ENCODE measurements around the gene SMAD4.

Gene SMAD4

DNA sequence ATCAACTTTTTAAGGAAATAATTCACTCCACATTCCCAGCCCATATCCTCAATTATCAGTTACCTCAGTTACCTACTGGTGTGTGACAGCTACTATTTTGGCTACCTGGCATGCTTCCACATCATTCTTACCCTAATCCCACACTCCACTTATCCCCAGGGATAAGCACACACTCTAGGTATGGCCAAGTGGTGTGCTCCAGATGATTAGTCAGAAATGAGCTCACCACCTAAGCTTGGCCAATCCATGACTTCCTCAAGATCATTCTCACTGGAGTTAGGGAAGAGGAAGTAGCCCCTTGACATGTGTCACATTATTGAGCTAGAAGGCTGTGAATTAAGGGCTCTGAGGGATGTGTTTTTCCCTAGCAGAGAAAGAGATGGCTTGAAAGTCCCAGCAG, 20.9 kb upstream of the SMAD4 start:
- TF ChIP-seq, protein P1, sequence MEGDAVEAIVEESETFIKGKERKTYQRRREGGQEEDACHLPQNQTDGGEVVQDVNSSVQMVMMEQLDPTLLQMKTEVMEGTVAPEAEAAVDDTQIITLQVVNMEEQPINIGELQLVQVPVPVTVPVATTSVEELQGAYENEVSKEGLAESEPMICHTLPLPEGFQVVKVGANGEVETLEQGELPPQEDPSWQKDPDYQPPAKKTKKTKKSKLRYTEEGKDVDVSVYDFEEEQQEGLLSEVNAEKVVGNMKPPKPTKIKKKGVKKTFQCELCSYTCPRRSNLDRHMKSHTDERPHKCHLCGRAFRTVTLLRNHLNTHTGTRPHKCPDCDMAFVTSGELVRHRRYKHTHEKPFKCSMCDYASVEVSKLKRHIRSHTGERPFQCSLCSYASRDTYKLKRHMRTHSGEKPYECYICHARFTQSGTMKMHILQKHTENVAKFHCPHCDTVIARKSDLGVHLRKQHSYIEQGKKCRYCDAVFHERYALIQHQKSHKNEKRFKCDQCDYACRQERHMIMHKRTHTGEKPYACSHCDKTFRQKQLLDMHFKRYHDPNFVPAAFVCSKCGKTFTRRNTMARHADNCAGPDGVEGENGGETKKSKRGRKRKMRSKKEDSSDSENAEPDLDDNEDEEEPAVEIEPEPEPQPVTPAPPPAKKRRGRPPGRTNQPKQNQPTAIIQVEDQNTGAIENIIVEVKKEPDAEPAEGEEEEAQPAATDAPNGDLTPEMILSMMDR (IDR thresholded peaks at IDR 0.05; ENCODE audit: insufficient read depth, low read depth, low read length, missing control alignments), result no peak
- DNase-seq (ENCODE audit: low read depth), result no peak
- no peak overlapping the region for H3K4me3 ChIP-seq (ENCODE audit: low read depth, low read length)

GRCh38 chr18:51010218-51010617, 19.8 kb upstream of the SMAD4 start:
- H3K4me3 ChIP-seq (ENCODE audit: low read depth, low read length), result no peak overlapping the region
- no peak for DNase-seq (ENCODE audit: low read depth)
- TF ChIP-seq, protein P1 (IDR thresholded peaks at IDR 0.05; ENCODE audit: insufficient read depth, low read depth, low read length, missing control alignments), result no peak

DNA sequence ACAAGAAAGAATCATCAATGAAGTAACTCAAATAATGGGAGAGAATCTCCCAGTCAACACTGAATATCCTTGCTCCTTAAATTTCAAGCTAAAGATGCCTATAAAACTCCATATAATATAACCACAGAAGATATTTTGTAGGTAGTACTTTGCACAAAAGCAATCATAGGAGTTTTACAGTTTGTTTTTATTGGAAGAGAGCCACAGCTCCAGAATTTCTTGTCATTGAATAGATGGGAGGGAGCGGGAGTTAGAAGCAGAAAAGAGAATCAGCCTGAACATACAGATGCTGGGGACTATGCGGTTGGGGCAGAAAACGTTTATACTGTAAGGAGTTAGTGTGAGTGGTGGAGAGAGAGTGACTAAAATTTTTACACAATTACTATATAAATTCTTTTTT, 18.3 kb upstream of the SMAD4 start:
- TF ChIP-seq, protein P1 (IDR thresholded peaks at IDR 0.05; ENCODE audit: insufficient read depth, low read depth, low read length, missing control alignments), result no peak
- DNase-seq (ENCODE audit: low read depth), result no peak
- no peak overlapping the region for H3K4me3 ChIP-seq (ENCODE audit: low read depth, low read length)

- H3K4me3 ChIP-seq (ENCODE audit: low read depth, low read length), result no peak overlapping the region
- TF ChIP-seq, protein P1 (IDR thresholded peaks at IDR 0.05; ENCODE audit: insufficient read depth, low read depth, low read length, missing control alignments), result no peak
- DNase-seq (ENCODE audit: low read depth), result no peak
Observed at GRCh38 chr18:51012441-51012840, 17.6 kb upstream of the SMAD4 start.

- TF ChIP-seq, protein P1 (IDR thresholded peaks at IDR 0.05; ENCODE audit: insufficient read depth, low read depth, low read length, missing control alignments), result no peak
- H3K4me3 ChIP-seq (ENCODE audit: low read depth, low read length), result no peak overlapping the region
- DNase-seq (ENCODE audit: low read depth), result no peak
Observed at GRCh38 chr18:51013259-51013658, 16.8 kb upstream of the SMAD4 start.

GRCh38 chr18:51017140-51017879, 12.7 kb upstream of the SMAD4 start:
- H3K4me3 ChIP-seq (ENCODE audit: low read depth, low read length), result no peak overlapping the region
- no peak for DNase-seq (ENCODE audit: low read depth)
- TF ChIP-seq, protein P1 (IDR thresholded peaks at IDR 0.05; ENCODE audit: insufficient read depth, low read depth, low read length, missing control alignments), result no peak

GRCh38 chr18:51020536-51020935, 9.5 kb upstream of the SMAD4 start:
- H3K4me3 ChIP-seq (ENCODE audit: low read depth, low read length), result no peak overlapping the region
- TF ChIP-seq, protein P1 (IDR thresholded peaks at IDR 0.05; ENCODE audit: insufficient read depth, low read depth, low read length, missing control alignments), result no peak
- no peak for DNase-seq (ENCODE audit: low read depth)

Measured in GM12865 (cell line).